HCT116 (cell line): ENCODE data around the gene LMBRD2. TPM values are rescaled to one million over a fixed set of nuclear protein-coding genes. Genes with fewer than 3 reads are reported as not detected.

Experiments
- ATAC-seq: fragments of 200-7000 bp; cut with Tn5 transposase; 2 replicates; pipeline ENCODE4 v1.9.1; 2020; ENCODE audit warnings: mild to moderate bottlenecking, moderate library complexity
- BruUV-seq: library from RNA; stranded (reverse); fragments of 400-500 nt; replicated peaks from 2 replicates; lab custom pipeline; 2021; lab: Mats Ljungman, UMichigan
- CTCF ChIA-PET: fragments of 300-600 bp; sonication (Branson Sonifier 250); formaldehyde crosslinking; loops from one replicate; lab custom pipeline; 2021; ENCODE audit warnings: antibody characterized with exemption; lab: Charles Lee
- POLR2A ChIA-PET: fragments of 300-600, 350-600 bp; sonication (Branson Sonifier 250); formaldehyde crosslinking; loops from one replicate; lab custom pipeline; 2021; ENCODE audit warnings: antibody characterized with exemption; lab: Charles Lee
- RAD21 ChIA-PET, 2 experiments: fragments of 300-600 bp; sonication (Branson Sonifier 250); formaldehyde crosslinking; loops; one replicate each; lab custom pipeline; 2023; ENCODE audit warnings: low total read pairs in 2 of 2; ENCODE audit not compliant: uncharacterized antibody in 2 of 2, unreplicated experiment in 2 of 2, low non-redundant PET in 1 of 2; lab: Charles Lee
- DNase-seq: peaks from one replicate; pipeline ENCODE4 v3.0.0-alpha.2; 2010; ENCODE audit warnings: low read depth, low spot score
- H2AFZ ChIP-seq: fragments of 200-600 bp; shearing (Covaris generic), sonication (generic); 2 replicates; pipeline ENCODE4 v1.6.1; 2017; ENCODE audit warnings: low read depth, mixed run types, mixed read lengths, antibody characterized with exemption, low read length; ENCODE audit not compliant: poor library complexity, severe bottlenecking
- H3K27ac ChIP-seq: 2 replicates; pipeline ENCODE4 v1.5.1; 2012; ENCODE audit warnings: low read depth, low read length
- H3K27me3 ChIP-seq: fragments of 200-600 bp; sonication (generic); 2 replicates; pipeline ENCODE4 v1.6.1; 2016; ENCODE audit warnings: mixed run types, low read length, mixed read lengths; ENCODE audit not compliant: insufficient read depth
- H3K36me3 ChIP-seq, 2 experiments: fragments of 200-500 bp in 1 of 2; fragments of 200-600 bp in 1 of 2; sonication (Bioruptor generic) in 1 of 2; sonication (generic) in 1 of 2; 2 replicates each; pipeline versions ENCODE4 v1.5.1 to v1.6.1; 2014 to 2016; ENCODE audit warnings: low read length in 2 of 2, inconsistent platforms in 1 of 2, mixed read lengths in 1 of 2, mixed run types in 1 of 2; ENCODE audit not compliant: insufficient read depth in 2 of 2, control insufficient read depth in 1 of 2
- H3K4me1 ChIP-seq, 2 experiments: fragments of 200-600 bp in 1 of 2; sonication (generic) in 1 of 2; 2 replicates each; pipeline versions ENCODE4 v1.5.1 to v1.6.1; 2012 to 2017; ENCODE audit warnings: low read length in 2 of 2, inconsistent platforms in 1 of 2, mild to moderate bottlenecking in 1 of 2, mixed read lengths in 1 of 2, mixed run types in 1 of 2, moderate library complexity in 1 of 2; ENCODE audit not compliant: insufficient read depth in 2 of 2, control insufficient read depth in 1 of 2
- H3K4me2 ChIP-seq: fragments of 200-600 bp; sonication (generic); 2 replicates; pipeline ENCODE4 v1.6.1; 2017; ENCODE audit warnings: mixed run types, low read length, mixed read lengths
- H3K4me3 ChIP-seq, 2 experiments: fragments of 200-600 bp in 1 of 2; sonication (generic) in 1 of 2; replicated peaks in 1 of 2; 2 replicates each; pipeline ENCODE4 v1.5.1; 2011 to 2016; ENCODE audit warnings: low read length in 2 of 2, control low read depth in 1 of 2, low read depth in 1 of 2, mild to moderate bottlenecking in 1 of 2, mixed read lengths in 1 of 2, mixed run types in 1 of 2
- H3K79me2 ChIP-seq: fragments of 200-600 bp; sonication (generic); 2 replicates; pipeline ENCODE4 v1.6.1; 2017; ENCODE audit warnings: mild to moderate bottlenecking, mixed run types, low read length, moderate library complexity, mixed read lengths; ENCODE audit not compliant: insufficient read depth
- H3K9ac ChIP-seq: fragments of 200-600 bp; sonication (generic); 2 replicates; pipeline ENCODE4 v1.6.1; 2016; ENCODE audit warnings: low read length, mixed read lengths
- H3K9me2 ChIP-seq: fragments of 200-600 bp; sonication (generic), shearing (Covaris generic); 2 replicates; pipeline ENCODE4 v1.6.1; 2017; ENCODE audit warnings: mixed run types, mild to moderate bottlenecking, moderate library complexity; ENCODE audit not compliant: insufficient read depth
- H3K9me3 ChIP-seq, 2 experiments: fragments of 200-500 bp in 1 of 2; fragments of 200-600 bp in 1 of 2; sonication (Bioruptor generic) in 1 of 2; sonication (generic) in 1 of 2; 2 replicates each; pipeline ENCODE4 v1.6.1; 2014 to 2017; ENCODE audit warnings: low read length in 2 of 2, mixed read lengths in 2 of 2, inconsistent platforms in 1 of 2, low read depth in 1 of 2, mild to moderate bottlenecking in 1 of 2, mixed run types in 1 of 2, moderate library complexity in 1 of 2; ENCODE audit not compliant: control insufficient read depth in 1 of 2, insufficient read depth in 1 of 2
- H4K20me1 ChIP-seq: fragments of 200-600 bp; sonication (generic), shearing (Covaris generic); 2 replicates; pipeline ENCODE4 v1.6.1; 2017; ENCODE audit warnings: mixed run types, mild to moderate bottlenecking, moderate library complexity; ENCODE audit not compliant: insufficient read depth
- ATF3 ChIP-seq: IDR thresholded peaks from 2 replicates; pipeline ENCODE4 v1.6.1; 2012
- CEBPB ChIP-seq: IDR thresholded peaks from 2 replicates; pipeline ENCODE4 v1.6.1; 2012; ENCODE audit warnings: low read depth
- ELF1 ChIP-seq: IDR thresholded peaks from 2 replicates; pipeline ENCODE4 v1.6.1; 2012; ENCODE audit warnings: low read depth, borderline replicate concordance
- EZH2 ChIP-seq: fragments of 200-600 bp; sonication (generic); IDR thresholded peaks from 2 replicates; pipeline ENCODE4 v1.6.1; 2017; ENCODE audit warnings: antibody characterized with exemption, mixed run types
- POLR2A ChIP-seq: IDR thresholded peaks from 2 replicates; pipeline ENCODE4 v1.7.0; 2011; ENCODE audit warnings: borderline replicate concordance; ENCODE audit not compliant: insufficient read depth, insufficient read length; ENCODE audit errors: extremely low read depth
- SIN3A ChIP-seq: IDR thresholded peaks from 2 replicates; pipeline ENCODE4 v1.6.1; 2012; ENCODE audit warnings: low read depth
- SP1 ChIP-seq: IDR thresholded peaks from 2 replicates; pipeline ENCODE4 v1.6.1; 2012; ENCODE audit warnings: low read depth
- SRF ChIP-seq: IDR thresholded peaks from 2 replicates; pipeline ENCODE4 v1.6.1; 2012; ENCODE audit warnings: low read depth
- YY1 ChIP-seq: IDR thresholded peaks from 2 replicates; pipeline ENCODE4 v1.6.1; 2011; ENCODE audit warnings: low read length, low read depth, moderate library complexity, mild to moderate bottlenecking; ENCODE audit not compliant: insufficient replicate concordance; ENCODE audit errors: extremely low read depth
- ZBTB33 ChIP-seq: IDR thresholded peaks from 2 replicates; pipeline ENCODE4 v1.6.1; 2011; ENCODE audit warnings: mild to moderate bottlenecking, low read length, moderate library complexity; ENCODE audit not compliant: insufficient replicate concordance; ENCODE audit errors: extremely low read depth
- ZFX ChIP-seq: fragments of 450-650 bp; IDR thresholded peaks from 2 replicates; pipeline ENCODE4 v1.6.1; 2017
- ZNF274 ChIP-seq: fragments of 200-500 bp; sonication (Bioruptor generic); IDR thresholded peaks from 2 replicates; pipeline ENCODE4 v1.6.1; 2014; ENCODE audit warnings: mild to moderate bottlenecking, low read depth, low read length, inconsistent platforms
- intact Hi-C: fragments of 100-400 bp; cut with micrococcal nuclease; formaldehyde crosslinking; loops from 2 replicates; pipeline ENCODE4 v1.10.0; 2022
- total RNA-seq: library from RNA; stranded (reverse); gene quantifications from one replicate; pipeline ENCODE4 v1.2.1, GENCODE V29; 2021; ENCODE audit not compliant: unreplicated experiment

LMBRD2 gene
- total RNA-seq, 1 experiment from 2014 or later, result 1.1 TPM

GRCh38 chr5:36175043-36175442 is 23.4 kb upstream of the LMBRD2 start:
- TF ChIP-seq SP1 (no peak), ELF1 (no peak), ZBTB33 (no peak), ZNF274 (no peak), YY1 (no peak), SRF (no peak), ZFX (no peak), EZH2 (no peak), ATF3 (no peak), POLR2A (no peak), CEBPB (no peak), SIN3A (no peak)
- TF ChIP-seq, all 23 proteins: peak for 0
- Histone ChIP-seq H3K4me3 (no peak overlapping the region), H3K4me2 (no peak overlapping the region), H2AFZ (no peak overlapping the region), H3K4me1 (no peaks in the 10 kb centered on the region), H3K27me3 (no peaks in the 10 kb centered on the region), H3K9me2 (no peaks in the 10 kb centered on the region), H4K20me1 (no peaks in the 10 kb centered on the region), H3K27ac (no peak overlapping the region), H3K9ac (no peak overlapping the region), H3K79me2 (no peaks in the 10 kb centered on the region), H3K36me3 (peaks cover 34 to 47% of the 10 kb centered on the region in 2 experiments), H3K9me3 (no peaks in the 10 kb centered on the region)
- intact Hi-C loops, result no loop called here
- BruUV-seq, result no TSS peak
- RAD21 ChIA-PET, result no interaction called here
- CTCF ChIA-PET, result no interaction called here
- DNase-seq (no peak), ATAC-seq (no peak)
- POLR2A ChIA-PET, result no interaction called here
